ENCODE data around the gene CDKAL1. TPM values are rescaled to one million over a fixed set of nuclear protein-coding genes. Genes with fewer than 3 reads are reported as not detected.
"Not testable (repeated sequence)": the region's sequence is repeated elsewhere in the genome, so short reads cannot be mapped to it uniquely, and the experiment has no call there.

CDKAL1 gene
- total RNA-seq, 1 donor: 20.0 TPM

DNA sequence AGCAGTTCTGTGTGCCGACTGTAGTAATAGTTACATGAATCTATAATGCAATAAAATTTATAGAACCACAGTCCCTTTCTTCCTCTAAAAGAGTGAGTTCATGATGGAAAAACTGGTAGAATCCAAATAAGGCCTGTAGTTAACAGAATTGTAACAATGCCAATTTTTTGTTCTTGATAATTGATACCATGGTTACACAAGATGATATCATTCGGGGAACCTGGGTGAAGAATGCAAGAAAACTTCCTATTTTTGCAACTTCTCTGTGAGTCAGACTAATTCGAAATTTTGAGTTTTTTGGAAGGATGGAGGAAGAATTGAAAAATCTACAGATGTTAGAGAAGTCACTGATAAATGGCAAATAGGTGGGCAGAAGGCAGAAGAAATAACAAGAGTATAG is 381.8 kb downstream of the CDKAL1 start:
- TF ChIP-seq, protein P1, sequence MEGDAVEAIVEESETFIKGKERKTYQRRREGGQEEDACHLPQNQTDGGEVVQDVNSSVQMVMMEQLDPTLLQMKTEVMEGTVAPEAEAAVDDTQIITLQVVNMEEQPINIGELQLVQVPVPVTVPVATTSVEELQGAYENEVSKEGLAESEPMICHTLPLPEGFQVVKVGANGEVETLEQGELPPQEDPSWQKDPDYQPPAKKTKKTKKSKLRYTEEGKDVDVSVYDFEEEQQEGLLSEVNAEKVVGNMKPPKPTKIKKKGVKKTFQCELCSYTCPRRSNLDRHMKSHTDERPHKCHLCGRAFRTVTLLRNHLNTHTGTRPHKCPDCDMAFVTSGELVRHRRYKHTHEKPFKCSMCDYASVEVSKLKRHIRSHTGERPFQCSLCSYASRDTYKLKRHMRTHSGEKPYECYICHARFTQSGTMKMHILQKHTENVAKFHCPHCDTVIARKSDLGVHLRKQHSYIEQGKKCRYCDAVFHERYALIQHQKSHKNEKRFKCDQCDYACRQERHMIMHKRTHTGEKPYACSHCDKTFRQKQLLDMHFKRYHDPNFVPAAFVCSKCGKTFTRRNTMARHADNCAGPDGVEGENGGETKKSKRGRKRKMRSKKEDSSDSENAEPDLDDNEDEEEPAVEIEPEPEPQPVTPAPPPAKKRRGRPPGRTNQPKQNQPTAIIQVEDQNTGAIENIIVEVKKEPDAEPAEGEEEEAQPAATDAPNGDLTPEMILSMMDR (IDR thresholded peaks at IDR 0.05; ENCODE audit: insufficient read depth, low read length): no peak
- peak; percentile 75 for DNase-seq (ENCODE audit: low read depth)
- H3K4me3 ChIP-seq (ENCODE audit: low read depth, low read length): no peak overlapping the region

DNA sequence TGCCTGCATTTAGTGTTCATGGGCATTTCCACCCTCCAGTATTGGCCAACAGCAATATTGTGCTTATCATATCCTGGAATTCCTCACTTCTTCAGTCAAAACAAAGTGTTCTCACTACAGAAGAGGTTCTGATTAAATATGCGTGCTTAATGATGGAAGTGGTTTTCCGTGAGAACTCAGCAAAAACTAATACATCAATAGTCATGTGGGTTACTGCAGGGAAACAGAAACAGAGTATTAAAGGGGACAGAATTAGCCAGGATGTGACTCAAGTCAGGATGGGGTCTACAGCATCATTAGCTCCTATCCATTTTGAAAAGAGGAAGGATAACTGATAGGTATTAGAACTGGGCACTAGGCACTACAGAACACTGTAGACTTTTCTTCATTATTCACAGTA is 384.6 kb downstream of the CDKAL1 start:
- no peak overlapping the region for H3K4me3 ChIP-seq (ENCODE audit: low read depth, low read length)
- DNase-seq (ENCODE audit: low read depth): no peak
- TF ChIP-seq, protein P1 (IDR thresholded peaks at IDR 0.05; ENCODE audit: insufficient read depth, low read length): no peak

DNA sequence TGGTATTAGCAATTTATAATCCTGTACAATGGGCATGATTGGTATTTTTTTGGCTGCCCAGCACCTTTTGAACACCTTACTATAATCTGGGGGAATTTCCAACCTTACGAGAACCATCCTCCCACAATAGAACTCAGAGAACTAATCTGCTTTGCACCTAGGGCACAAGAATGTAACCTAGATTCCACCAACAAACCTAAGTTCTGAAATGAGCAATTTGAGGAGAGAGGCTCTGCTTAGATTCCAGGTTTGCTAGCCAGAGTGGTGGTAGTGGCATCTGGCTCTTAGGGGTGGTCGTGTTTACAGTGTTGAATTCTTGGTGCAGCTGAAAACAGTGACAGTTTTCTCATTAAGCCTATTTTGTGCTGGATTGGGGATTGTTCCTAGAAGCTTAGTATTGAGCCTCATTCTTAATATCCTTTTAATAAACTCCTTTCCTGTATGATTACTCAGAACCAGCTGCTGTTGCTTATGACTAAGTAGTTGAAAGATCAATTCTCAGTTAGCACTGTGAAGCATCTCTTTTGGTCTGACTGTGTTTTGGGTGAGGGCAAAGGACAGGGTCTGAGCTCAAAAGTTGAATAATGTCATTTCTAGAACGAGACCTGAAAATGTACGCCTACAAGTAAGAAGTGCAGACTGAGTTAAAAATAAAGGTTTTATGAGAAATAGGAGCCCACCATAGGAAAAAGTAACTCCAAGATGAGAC is 385.6 kb downstream of the CDKAL1 start:
- peak; percentile 13 for DNase-seq (ENCODE audit: low read depth)
- TF ChIP-seq, protein P1 (IDR thresholded peaks at IDR 0.05; ENCODE audit: insufficient read depth, low read length): no peak
- no peak overlapping the region for H3K4me3 ChIP-seq (ENCODE audit: low read depth, low read length)

DNA sequence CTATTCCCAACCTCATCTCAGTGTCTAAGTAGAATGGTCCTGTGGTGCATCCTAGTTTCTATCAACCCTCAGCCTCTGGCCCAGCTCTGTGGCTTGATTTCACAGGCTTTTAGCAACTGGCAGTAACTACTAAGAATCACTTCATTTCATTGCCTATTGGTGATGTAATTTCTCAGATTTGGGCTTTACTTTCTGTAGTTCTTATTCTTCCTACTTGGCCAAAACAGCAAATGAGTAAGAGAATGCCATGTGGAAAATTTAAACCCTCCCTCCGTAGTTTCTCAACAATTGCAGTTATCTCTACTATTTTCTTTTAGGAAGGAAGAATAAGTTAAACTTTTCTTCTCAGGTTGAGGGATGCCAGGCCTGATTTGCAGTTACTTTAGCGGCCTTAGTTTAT is 387.3 kb downstream of the CDKAL1 start:
- no peak overlapping the region for H3K4me3 ChIP-seq (ENCODE audit: low read depth, low read length)
- DNase-seq (ENCODE audit: low read depth): peak; percentile 89
- TF ChIP-seq, protein P1 (IDR thresholded peaks at IDR 0.05; ENCODE audit: insufficient read depth, low read length): no peak

DNA sequence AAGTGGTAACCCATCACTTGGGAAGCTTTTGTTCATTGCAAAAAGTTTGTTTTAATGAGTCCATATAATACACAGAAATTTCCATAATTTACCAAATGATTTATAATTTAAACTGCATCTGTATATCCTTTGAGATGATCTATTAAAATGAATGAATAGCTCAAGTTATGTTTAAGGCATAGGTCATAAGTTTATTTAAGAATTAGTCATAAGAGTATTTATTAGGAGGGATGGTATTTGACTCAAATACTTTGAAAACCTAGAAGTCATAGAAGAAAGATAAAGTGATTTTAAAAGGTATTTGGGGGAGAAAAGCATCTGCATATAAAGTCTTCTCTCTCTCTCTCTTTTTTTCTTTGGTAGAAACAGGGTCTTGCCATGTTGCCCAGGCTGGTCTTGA is 388.5 kb downstream of the CDKAL1 start:
- TF ChIP-seq, protein P1 (IDR thresholded peaks at IDR 0.05; ENCODE audit: insufficient read depth, low read length): no peak
- H3K4me3 ChIP-seq (ENCODE audit: low read depth, low read length): no peak overlapping the region
- DNase-seq (ENCODE audit: low read depth): no peak

DNA sequence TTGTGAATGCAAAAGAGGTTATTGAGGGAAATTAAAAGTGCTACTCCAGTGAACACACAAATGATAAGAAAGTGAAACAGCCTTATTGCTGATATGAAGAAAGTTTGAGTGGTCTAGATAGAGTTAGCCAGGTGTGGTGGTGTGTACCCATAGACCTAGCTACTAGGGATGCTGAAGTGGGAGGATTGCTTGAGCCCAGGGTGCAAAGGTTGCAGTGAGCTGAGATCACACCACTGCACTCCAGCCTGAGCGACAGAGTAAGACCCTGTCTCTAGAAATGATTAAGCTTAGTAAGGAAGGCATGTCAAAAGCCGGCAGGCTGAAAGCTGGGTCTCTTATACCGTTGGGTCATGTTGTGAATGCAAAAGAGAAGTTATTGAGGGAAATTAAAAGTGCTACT is 389.8 kb downstream of the CDKAL1 start:
- not testable (repeated sequence) for DNase-seq (ENCODE audit: low read depth); H3K4me3 ChIP-seq (ENCODE audit: low read depth, low read length)

DNA sequence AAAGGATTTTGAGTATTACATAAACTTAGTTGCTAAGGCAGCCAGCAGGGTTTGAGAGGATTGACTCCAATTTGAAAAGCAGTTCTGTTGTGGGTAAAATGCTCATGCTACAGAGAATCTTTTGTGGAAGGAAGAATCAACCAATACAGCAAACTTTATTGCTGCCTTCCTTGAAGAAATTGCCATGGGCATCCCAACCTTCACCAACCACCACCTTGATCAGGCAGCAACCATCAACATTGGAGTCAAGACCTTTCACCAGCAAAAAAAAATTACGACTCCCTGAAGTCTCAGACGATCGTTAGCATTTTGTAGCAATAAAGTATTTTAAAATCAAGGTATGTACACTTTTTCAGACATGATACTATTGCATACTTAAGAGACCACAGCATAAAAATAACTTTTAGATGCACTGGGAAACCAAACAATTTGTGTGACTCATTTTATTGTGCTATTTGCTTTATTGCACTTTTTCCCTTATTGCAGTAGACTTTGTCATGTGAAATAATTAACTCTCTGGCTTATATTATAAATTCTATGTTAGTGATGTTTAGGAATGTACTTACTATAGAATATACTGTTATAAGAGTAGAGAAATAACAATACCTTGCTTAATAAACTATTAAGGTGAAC is 390.8 kb downstream of the CDKAL1 start:
- no peak for DNase-seq (ENCODE audit: low read depth)
- TF ChIP-seq, protein P1 (IDR thresholded peaks at IDR 0.05; ENCODE audit: insufficient read depth, low read length): no peak
- no peak overlapping the region for H3K4me3 ChIP-seq (ENCODE audit: low read depth, low read length)
